Breast epithelium (tissue), 4 donors: Measurements from ENCODE around the gene DOCK9. TPM values are rescaled to one million over a fixed set of nuclear protein-coding genes. Genes with fewer than 3 reads are reported as not detected.

Experiments
- DNase-seq, 2 donors: peaks; one replicate each; pipeline ENCODE4 v3.0.0-alpha.2; 2019; ENCODE audit warnings: low spot score in 2 of 2
- H3K27ac ChIP-seq, 2 donors: fragments of 200-600 bp; sonication (generic) in 1 of 2; one replicate each; pipeline ENCODE4 v1.5.1; 2016 to 2019; ENCODE audit warnings: mild to moderate bottlenecking in 1 of 2
- H3K27me3 ChIP-seq, 2 donors: fragments of 200-600 bp; sonication (generic) in 1 of 2; one replicate each; pipeline versions ENCODE4 v1.5.1 to v1.6.0; 2017 to 2019; ENCODE audit warnings: control low read depth in 1 of 2, mild to moderate bottlenecking in 1 of 2
- H3K36me3 ChIP-seq: fragments of 200-600 bp; one replicate; pipeline ENCODE4 v1.5.1; 2019
- H3K4me1 ChIP-seq, 2 donors: fragments of 200-600 bp; sonication (generic); one replicate each; pipeline ENCODE4 v1.5.1; 2016 to 2019; ENCODE audit warnings: control low read depth in 1 of 2
- H3K4me3 ChIP-seq, 3 donors: fragments of 200-600 bp; sonication (generic); 1 replicate in 2 of 3; 2 replicates in 1 of 3; pipeline ENCODE4 v1.5.1; 2016 to 2019; ENCODE audit warnings: mild to moderate bottlenecking in 3 of 3, moderate library complexity in 2 of 3
- H3K9me3 ChIP-seq, 2 donors: fragments of 200-600 bp; sonication (generic) in 1 of 2; one replicate each; pipeline ENCODE4 v1.5.1; 2016 to 2019; ENCODE audit warnings: control low read depth in 1 of 2
- CTCF ChIP-seq, 3 donors: fragments of 450-650 bp; IDR thresholded peaks; one replicate each; pipeline ENCODE4 v1.5.1; 2016 to 2017; ENCODE audit warnings: antibody characterized with exemption in 3 of 3, mild to moderate bottlenecking in 3 of 3, moderate library complexity in 3 of 3
- POLR2A ChIP-seq: fragments of 450-650 bp; IDR thresholded peaks from one replicate; pipeline ENCODE4 v1.6.1; 2016; ENCODE audit warnings: antibody characterized with exemption, mild to moderate bottlenecking, moderate library complexity
- POLR2AphosphoS5 ChIP-seq, 3 donors: sonication (generic); formaldehyde crosslinking; IDR thresholded peaks; one replicate each; pipeline ENCODE4 v1.6.1; 2017; ENCODE audit warnings: antibody characterized with exemption in 3 of 3
- intact Hi-C: fragments of 100-400 bp; cut with DNase I; formaldehyde crosslinking; loops from one replicate; pipeline ENCODE4 v1.15.1; 2023; ENCODE audit warnings: low total_unique reads
- total RNA-seq, 3 donors: library from RNA; depleted of rRNA; stranded (reverse); fragments of >200 nt; gene quantifications; one replicate each; pipeline ENCODE4 v1.1.0, GENCODE V29; 2016

The DOCK9 gene
- total RNA-seq, 3 donors from 2014 or later, result 85.5 to 155 (median 92.2) TPM

- DNase-seq, result no peak
- TF ChIP-seq CTCF (IDR thresholded peaks at IDR 0.05) (no peak), POLR2A (no peak), POLR2AphosphoS5 (IDR thresholded peaks at IDR 0.05) (no peak)
These were observed 180.4 kb downstream of the DOCK9 start for GRCh38 chr13:98797456-98797855.

GRCh38 chr13:98796798-98797197, 181.1 kb downstream of the DOCK9 start:
- Histone ChIP-seq H3K9me3 (no peaks in the 10 kb centered on the region), H3K27ac (no peak overlapping the region), H3K4me1 (no peaks in the 10 kb centered on the region), H3K27me3 (no peaks in the 10 kb centered on the region), H3K36me3 (no peaks in the 10 kb centered on the region), H3K4me3 (no peak overlapping the region)
- intact Hi-C loops, result no loop called here
- DNase-seq, result no peak
- TF ChIP-seq CTCF (IDR thresholded peaks at IDR 0.05) (no peak), POLR2A (no peak), POLR2AphosphoS5 (IDR thresholded peaks at IDR 0.05) (no peak)

More at GRCh38 chr13:98797456-98797855, 180.4 kb downstream of the DOCK9 start:
- Histone ChIP-seq H3K27me3 (no peaks in the 10 kb centered on the region), H3K4me3 (no peak overlapping the region), H3K36me3 (no peaks in the 10 kb centered on the region), H3K27ac (no peak overlapping the region), H3K4me1 (no peaks in the 10 kb centered on the region), H3K9me3 (no peaks in the 10 kb centered on the region)
- intact Hi-C loops, result no loop called here

- TF ChIP-seq CTCF (IDR thresholded peaks at IDR 0.05) (no peak), POLR2AphosphoS5 (IDR thresholded peaks at IDR 0.05) (no peak), POLR2A (no peak)
- Histone ChIP-seq H3K27ac (no peak overlapping the region), H3K27me3 (no peaks in the 10 kb centered on the region), H3K4me1 (no peaks in the 10 kb centered on the region), H3K9me3 (no peaks in the 10 kb centered on the region), H3K36me3 (no peaks in the 10 kb centered on the region), H3K4me3 (no peak overlapping the region)
- DNase-seq, result no peak
- intact Hi-C loops, result no loop called here
These were observed 181.7 kb downstream of the DOCK9 start for GRCh38 chr13:98796191-98796590.

GRCh38 chr13:98795220-98795619, 182.6 kb downstream of the DOCK9 start:
- no peaks in the 10 kb centered on the region for H3K36me3 ChIP-seq
- no peak overlapping the region for H3K27ac ChIP-seq
- H3K27me3 ChIP-seq, result no peaks in the 10 kb centered on the region
- TF ChIP-seq POLR2A (no peak), CTCF (IDR thresholded peaks at IDR 0.05) (no peak), POLR2AphosphoS5 (IDR thresholded peaks at IDR 0.05) (no peak)
- H3K9me3 ChIP-seq, result no peaks in the 10 kb centered on the region
- no peak overlapping the region for H3K4me3 ChIP-seq
- no peak for DNase-seq
- no peaks in the 10 kb centered on the region for H3K4me1 ChIP-seq
- intact Hi-C loops, result no loop called here

- H3K27me3 ChIP-seq, result no peaks in the 10 kb centered on the region
- H3K36me3 ChIP-seq, result no peaks in the 10 kb centered on the region
- H3K9me3 ChIP-seq, result no peaks in the 10 kb centered on the region
- no peak overlapping the region for H3K4me3 ChIP-seq
- no peak for DNase-seq
- no peak for TF ChIP-seq POLR2AphosphoS5 (IDR thresholded peaks at IDR 0.05)
- TF ChIP-seq POLR2A, result no peak
- TF ChIP-seq CTCF (IDR thresholded peaks at IDR 0.05), result no peak
- no peaks in the 10 kb centered on the region for H3K4me1 ChIP-seq
- intact Hi-C loops, result no loop called here
- no peak overlapping the region for H3K27ac ChIP-seq
These were observed 183.4 kb downstream of the DOCK9 start for GRCh38 chr13:98794498-98794897.
